Measurements from ENCODE around the gene CSH2. TPM values are rescaled to one million over a fixed set of nuclear protein-coding genes. Genes with fewer than 3 reads are reported as not detected.

The CSH2 gene
- total and polyA plus RNA-seq, 12 donors, result not detected

GRCh38 chr17:63823659-63824331 lies 49.7 kb downstream of the CSH2 start:
- Histone ChIP-seq H3K4me1 (peaks cover 5 to 36% (median 30%) of the 10 kb centered on the region in 9 donors), H3K27ac (no peak overlapping the region), H3K4me3 (no peak overlapping the region), H3K36me3 (peaks cover 0 to 76% (median 64%) of the 10 kb centered on the region in 9 donors), H3K27me3 (no peaks in the 10 kb centered on the region), H3K9me3 (no peaks in the 10 kb centered on the region)
- 94 to 95% methylated on average over 13 of the region's 13 CpGs for WGBS, 2 donors
- ATAC-seq, result no peak
- intact Hi-C loops (cut with DNase I), result loop anchor here in 3 of 10 donors (10.0 kb wide), 2 partner anchors 49 to 681 kb away; partner anchors contain the start of genes CCDC47 (in 2 of the 3), DDX42 (in 2 of the 3), CEP95 (in 1 of the 3) and DDX5 (in 1 of the 3)
- no peak for TF ChIP-seq CTCF (IDR thresholded peaks at IDR 0.05)
- DNase-seq, result no peak

- Histone ChIP-seq H3K4me1 (peaks cover 0 to 26% (median 20%) of the 10 kb centered on the region in 9 donors), H3K27me3 (no peaks in the 10 kb centered on the region), H3K4me3 (no peak overlapping the region), H3K9me3 (no peaks in the 10 kb centered on the region), H3K36me3 (peaks cover 4 to 85% (median 75%) of the 10 kb centered on the region in 9 donors), H3K27ac (no peak overlapping the region)
- intact Hi-C loops (cut with DNase I), result loop anchor here in 3 of 10 donors (10.0 kb wide), 2 partner anchors 48 to 682 kb away; partner anchors contain the start of genes CCDC47 (in 2 of the 3), DDX42 (in 2 of the 3), CEP95 (in 1 of the 3) and DDX5 (in 1 of the 3)
- no peak for ATAC-seq
- no peak for TF ChIP-seq CTCF (IDR thresholded peaks at IDR 0.05)
- DNase-seq, result no peak
Measured at GRCh38 chr17:63822537-63822936, 50.9 kb downstream of the CSH2 start.

Other genes starting within 250 kb of the CSH2 start
- gene LIMD2, start 173.6 kb downstream of the CSH2 start, total RNA-seq, result 10 to 100 TPM in 1 of 10 donors, 1 to 10 TPM in 9; 1.8 to 30.6 (median 3.3) TPM
- 10 to 100 TPM in 1 of 2 donors, 1 to 10 TPM in 1; 8.2 to 10.0 TPM for gene LIMD2, start 173.6 kb downstream of the CSH2 start, polyA plus RNA-seq
- 10 to 100 TPM; 12.2 to 19.0 (median 17.7) TPM for gene STRADA, start 131.9 kb downstream of the CSH2 start, total RNA-seq
- 10 to 100 TPM; 15.7 to 30.0 TPM for gene STRADA, start 131.9 kb downstream of the CSH2 start, polyA plus RNA-seq
- 100 to 1,000 TPM in 3 of 10 donors, 10 to 100 TPM in 7; 76.7 to 153 (median 90.6) TPM for gene CCDC47, start 100.1 kb downstream of the CSH2 start, total RNA-seq
- 10 to 100 TPM; 32.0 to 86.7 TPM for gene CCDC47, start 100.1 kb downstream of the CSH2 start, polyA plus RNA-seq
- gene DDX42, start 99.5 kb downstream of the CSH2 start, total RNA-seq, result 10 to 100 TPM; 54.8 to 69.9 (median 65.0) TPM
- 10 to 100 TPM; 27.7 to 56.4 TPM for gene DDX42, start 99.5 kb downstream of the CSH2 start, polyA plus RNA-seq
- gene PSMC5, start 46.2 kb downstream of the CSH2 start, total RNA-seq, result 100 to 1,000 TPM in 9 of 10 donors, 10 to 100 TPM in 1; 92.9 to 153 (median 119) TPM
- 100 to 1,000 TPM; 161 to 228 TPM for gene PSMC5, start 46.2 kb downstream of the CSH2 start, polyA plus RNA-seq
- gene FTSJ3, start 46.0 kb downstream of the CSH2 start, total RNA-seq, result 10 to 100 TPM; 17.5 to 43.0 (median 28.4) TPM
- 10 to 100 TPM; 14.0 to 29.9 TPM for gene FTSJ3, start 46.0 kb downstream of the CSH2 start, polyA plus RNA-seq
- gene SMARCD2, start 31.0 kb downstream of the CSH2 start, total RNA-seq, result 10 to 100 TPM; 11.6 to 35.7 (median 17.3) TPM
- gene SMARCD2, start 31.0 kb downstream of the CSH2 start, polyA plus RNA-seq, result 10 to 100 TPM; 23.6 to 31.3 TPM
- not detected for gene GH2, start 8.3 kb upstream of the CSH2 start, total RNA-seq
- gene GH2, start 8.3 kb upstream of the CSH2 start, polyA plus RNA-seq, result not detected
- not detected for gene CSH1, start 22.9 kb upstream of the CSH2 start, total RNA-seq
- not detected for gene CSH1, start 22.9 kb upstream of the CSH2 start, polyA plus RNA-seq
- not detected for gene CSHL1, start 37.6 kb upstream of the CSH2 start, total RNA-seq
- not detected for gene CSHL1, start 37.6 kb upstream of the CSH2 start, polyA plus RNA-seq
- gene GH1, start 45.2 kb upstream of the CSH2 start, total RNA-seq, result not detected
- gene GH1, start 45.2 kb upstream of the CSH2 start, polyA plus RNA-seq, result not detected
- 1 to 10 TPM; 2.2 to 7.8 (median 3.4) TPM for gene CD79B, start 58.7 kb upstream of the CSH2 start, total RNA-seq
- 10 to 100 TPM in 1 of 2 donors, 1 to 10 TPM in 1; 5.8 to 11.6 TPM for gene CD79B, start 58.7 kb upstream of the CSH2 start, polyA plus RNA-seq
- 1 to 10 TPM in 1 of 10 donors, under 1 TPM in 9; 0.19 to 2.4 (median 0.53) TPM for gene SCN4A, start 99.2 kb upstream of the CSH2 start, total RNA-seq
- 1 to 10 TPM in 1 of 2 donors, under 1 TPM in 1; 0.33 to 2.9 TPM for gene SCN4A, start 99.2 kb upstream of the CSH2 start, polyA plus RNA-seq
- under 1 TPM in 6 of 10 donors, not detected in 4; 0.21 to 0.44 (median 0.29) TPM for gene PRR29, start 124.7 kb upstream of the CSH2 start, total RNA-seq
- under 1 TPM; 0.29 to 0.66 TPM for gene PRR29, start 124.7 kb upstream of the CSH2 start, polyA plus RNA-seq
- gene ICAM2, start 147.0 kb upstream of the CSH2 start, total RNA-seq, result 10 to 100 TPM; 25.2 to 70.2 (median 32.4) TPM
- gene ICAM2, start 147.0 kb upstream of the CSH2 start, polyA plus RNA-seq, result 100 to 1,000 TPM in 1 of 2 donors, 10 to 100 TPM in 1; 83.9 to 117 TPM